ENCODE measurements around the gene TRIO.
A peak's percentile ranks its signal among the peaks of the same experiment; 100 is the strongest.

TRIO gene

DNA sequence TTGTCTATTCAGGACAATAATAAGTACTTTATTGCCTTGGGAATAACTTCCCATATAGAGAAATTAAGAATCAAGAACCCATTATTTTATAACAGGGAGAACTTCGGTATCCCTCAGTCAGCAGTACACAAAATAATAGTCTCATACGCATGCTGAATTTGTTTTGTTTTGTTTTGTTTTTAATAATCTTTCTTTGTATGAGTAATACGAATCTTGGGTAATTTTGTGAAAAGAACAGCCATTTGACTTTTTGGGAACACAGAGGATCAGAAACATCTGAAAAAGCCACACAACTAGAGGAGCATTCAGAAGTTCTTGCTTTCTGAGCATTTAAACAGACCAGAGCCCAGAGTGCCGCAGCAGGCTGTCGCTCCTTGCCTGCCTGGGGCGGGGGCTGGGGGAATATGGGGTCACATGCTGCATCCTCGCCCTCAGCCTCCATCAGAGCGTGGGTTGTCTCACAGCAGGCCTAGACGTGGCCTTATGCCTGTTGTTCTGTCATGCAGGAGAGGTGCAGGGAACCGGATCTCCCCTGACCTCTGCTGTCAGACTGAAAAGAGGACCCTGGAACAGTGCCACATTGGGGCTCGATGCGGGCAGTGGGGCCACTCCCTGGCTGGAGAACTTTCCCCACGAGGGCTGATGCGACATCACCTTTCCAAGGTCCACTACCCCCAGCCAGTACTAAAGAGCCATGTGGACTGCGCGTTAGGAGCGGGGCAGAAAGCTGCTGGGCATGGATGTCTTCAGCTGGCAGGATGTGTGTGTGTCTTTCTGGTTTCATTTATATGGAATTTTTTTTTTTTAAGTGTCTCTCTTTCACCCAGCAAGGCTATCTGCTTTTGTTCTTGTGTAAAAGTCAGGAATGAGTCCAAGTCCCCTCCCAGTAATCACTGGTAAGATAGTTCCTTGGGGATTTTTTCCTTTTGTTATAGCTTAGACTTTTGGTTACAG is 305.1 kb downstream of the TRIO start:
- no peak for DNase-seq

DNA sequence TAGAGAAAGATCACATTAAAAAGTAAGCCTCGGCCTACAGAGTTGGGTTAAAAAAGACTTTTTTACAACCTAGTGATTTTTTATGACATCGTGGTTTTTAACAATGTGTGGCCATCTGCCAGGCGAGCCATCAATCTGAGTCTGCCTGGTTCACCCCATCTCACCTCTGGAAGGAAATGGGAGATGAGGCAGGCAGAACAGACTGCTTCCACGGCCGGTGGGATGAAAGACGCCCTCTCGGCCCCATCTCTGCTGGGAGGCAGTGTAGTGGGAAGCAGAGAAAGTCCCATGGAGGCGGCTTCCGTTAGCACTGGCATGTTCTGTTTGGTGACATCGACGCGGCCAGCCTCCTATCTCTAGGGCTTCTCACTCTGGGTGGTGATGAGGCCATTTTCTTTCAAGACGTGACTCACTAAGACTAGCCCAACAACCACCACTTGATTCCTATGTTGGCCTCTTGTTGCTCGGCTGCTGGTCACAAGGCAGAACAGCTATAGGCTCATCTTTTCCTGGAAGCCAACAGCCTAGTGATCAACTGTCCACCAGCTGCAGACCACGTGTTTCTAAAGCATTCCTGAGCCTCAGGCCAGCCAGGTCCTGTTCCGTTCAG is 306.0 kb downstream of the TRIO start:
- DNase-seq, result no peak

DNA sequence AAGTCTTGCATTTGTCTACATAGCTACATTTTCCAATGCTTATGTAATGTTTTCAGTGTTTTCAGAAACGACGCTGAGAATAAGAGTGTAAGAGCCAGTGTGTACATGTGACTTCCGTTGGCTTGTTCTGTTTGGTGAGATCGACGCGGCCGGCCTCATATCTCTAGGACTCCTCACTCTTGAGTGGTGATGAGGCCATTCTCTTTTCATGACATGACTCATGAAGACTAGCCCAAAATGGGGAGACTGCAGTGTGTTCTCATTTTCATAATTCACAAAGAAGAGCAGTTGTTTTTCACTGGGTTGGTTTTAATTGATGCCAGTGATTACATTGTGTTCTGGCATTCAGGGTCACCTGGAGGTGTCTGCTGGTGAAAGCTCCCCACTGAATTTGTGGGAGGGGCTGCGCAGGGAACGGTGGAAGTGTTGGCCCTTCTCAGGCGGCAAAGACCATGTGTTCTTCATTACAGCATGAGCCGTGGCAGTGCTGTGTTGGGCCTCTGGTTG is 306.9 kb downstream of the TRIO start:
- DNase-seq, result no peak

DNA sequence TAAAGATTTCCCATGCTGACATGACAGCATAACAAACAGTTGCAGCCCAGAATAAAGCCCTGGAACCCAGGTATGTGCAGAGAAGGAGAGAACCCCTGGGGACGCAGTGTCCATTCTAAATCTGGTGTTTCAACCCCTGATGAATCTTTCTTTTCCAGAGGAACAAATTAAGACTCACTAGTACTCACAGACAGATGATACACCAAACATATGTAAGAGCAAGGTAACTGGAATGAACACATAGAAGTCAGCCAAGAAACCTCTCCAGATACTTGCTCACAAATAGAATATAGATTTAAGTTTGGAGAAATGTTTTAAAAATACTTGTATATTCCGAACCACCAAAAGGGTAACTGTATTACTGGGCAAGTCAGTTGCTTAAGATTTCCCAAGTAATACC is 307.6 kb downstream of the TRIO start:
- DNase-seq, result no peak

DNA sequence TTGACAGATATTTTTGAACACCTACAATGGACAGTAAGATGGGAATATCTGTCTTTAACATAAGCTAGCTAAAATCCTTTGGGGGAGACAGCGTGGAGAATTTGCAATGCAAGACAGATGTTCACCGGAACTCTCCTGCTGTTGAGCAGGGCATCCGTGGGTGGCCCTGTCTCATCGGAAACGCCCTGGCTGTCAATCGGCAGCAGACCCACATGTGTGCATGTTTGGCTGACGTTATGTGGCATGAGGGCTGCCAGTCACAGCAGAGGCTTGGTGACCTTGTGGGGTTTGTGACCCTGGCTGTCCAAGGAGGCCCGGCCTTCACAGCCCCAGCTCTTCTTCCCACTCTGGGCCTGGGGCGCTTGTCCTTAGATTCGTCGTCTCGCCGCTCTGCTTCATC is 308.7 kb downstream of the TRIO start:
- no peak for DNase-seq

DNA sequence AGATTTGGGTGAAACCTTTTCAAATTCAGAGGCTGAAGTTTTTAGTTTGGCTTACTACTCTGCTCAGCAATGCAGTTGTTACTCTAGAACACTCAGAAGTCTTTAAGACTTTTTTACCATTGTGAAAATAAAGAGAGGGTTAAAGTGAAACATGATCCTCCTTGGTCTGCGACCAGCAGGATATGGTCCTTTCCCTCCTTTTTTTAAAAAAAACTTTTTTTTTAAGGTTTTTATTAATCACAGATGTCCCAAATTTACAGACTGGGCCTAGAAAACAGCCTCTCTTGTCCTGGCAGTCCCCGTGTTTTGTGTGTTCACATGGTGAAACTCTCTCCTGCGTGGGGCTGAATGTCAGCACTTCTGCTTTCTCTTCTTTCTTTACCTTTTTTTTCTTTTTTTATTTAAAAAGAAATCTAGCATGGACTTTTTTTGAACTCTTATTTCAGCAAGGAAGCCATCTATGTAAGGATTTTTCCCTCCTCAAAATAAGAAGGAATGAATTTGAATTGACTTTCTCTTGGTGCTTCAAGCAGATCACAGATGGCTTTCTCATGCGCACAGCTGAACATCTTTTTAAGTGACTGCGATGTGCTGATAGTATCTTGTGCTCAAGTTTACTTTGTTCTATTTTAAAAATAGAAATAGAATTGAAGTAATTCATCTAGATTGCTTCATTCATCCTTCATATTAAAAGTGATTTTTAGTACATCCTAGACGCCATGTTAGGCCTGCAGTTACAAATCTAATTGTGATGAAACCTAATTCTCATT is 309.7 kb downstream of the TRIO start:
- no peak for DNase-seq

DNA sequence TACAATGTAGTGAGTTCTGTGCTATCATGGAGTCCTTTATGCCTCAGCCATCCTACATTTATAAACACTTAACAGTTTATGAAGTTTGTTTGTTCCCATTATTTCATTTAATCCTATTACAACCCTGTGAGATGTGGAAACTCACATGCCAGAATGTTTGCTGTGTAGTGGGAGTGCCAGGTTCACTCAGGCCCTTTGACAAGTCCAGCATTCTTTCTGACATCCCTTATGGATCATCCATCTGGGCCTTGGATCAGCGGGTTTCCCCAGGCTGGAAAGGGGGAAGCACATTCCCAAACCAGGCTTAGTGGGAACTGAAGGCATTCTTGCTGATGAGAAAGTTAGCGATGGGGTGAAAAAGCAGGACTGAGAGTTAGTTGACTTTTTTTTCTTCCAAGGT is 310.3 kb downstream of the TRIO start:
- DNase-seq, result no peak

DNA sequence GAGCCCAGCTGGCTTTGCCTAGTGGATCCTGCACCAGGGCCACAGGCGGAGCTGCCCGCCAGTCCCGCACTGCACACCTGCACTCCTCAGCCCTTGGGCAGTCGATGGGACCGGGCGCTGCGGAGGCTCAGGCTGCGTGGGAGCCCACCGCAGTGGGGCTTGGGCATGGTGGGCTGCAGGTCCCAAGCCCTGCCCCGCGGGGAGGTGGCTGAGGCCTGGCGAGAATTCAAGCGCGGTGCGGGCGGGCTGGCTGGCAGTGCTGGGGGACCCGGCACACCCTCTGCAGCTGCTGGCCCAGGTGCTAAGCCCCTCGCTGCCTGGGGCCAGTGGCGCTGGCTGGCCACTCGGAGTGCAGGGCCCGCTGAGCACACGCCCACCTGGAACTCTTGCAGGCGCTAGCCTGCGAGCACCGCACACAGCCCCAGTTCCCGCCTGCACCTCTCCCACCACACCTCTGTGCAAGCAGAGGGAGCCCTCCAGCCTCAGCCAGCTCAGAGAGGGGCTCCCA is 312.7 kb downstream of the TRIO start:
- DNase-seq, result no peak

DNA sequence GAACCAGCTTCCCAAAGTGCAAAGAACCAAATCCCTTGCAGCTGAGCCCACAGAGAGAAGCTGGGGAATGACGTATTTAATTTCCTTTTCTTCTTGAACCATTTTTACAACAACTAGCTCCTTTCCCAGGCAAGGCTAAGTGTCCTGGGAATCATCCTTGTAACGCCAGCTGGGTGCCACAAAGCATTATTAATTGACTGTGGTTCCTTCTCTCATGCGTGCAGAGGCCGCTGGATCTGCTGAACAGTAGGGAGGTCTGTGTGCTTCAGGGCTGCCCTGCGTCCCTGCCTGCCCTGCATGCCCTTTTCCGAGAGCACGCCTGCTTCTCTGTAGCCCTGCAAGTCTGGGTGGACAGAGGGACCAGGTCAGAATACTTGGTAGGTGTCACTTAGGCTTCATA is 314.3 kb downstream of the TRIO start:
- DNase-seq, result no peak

DNA sequence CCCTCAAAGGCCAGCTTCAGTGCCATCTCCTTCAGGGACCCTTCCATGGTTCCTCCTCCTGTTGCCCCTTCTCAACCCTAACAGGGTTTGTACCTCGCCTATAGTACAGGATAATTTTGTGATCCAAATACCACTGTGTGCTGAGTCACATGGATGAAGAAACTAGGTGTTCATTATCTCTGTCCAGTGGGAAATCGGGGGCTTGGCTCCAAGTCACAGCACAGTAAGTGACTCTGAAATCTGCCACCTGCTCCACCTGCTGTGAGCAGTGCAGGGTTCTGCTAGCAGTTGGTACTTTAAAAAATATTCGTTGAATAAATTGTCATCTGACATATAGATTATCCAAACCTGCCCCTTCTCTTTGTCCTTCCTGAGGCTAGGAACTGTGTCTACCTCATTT is 315.3 kb downstream of the TRIO start:
- peak in 1 of 2 experiments; percentile 14 for DNase-seq

DNA sequence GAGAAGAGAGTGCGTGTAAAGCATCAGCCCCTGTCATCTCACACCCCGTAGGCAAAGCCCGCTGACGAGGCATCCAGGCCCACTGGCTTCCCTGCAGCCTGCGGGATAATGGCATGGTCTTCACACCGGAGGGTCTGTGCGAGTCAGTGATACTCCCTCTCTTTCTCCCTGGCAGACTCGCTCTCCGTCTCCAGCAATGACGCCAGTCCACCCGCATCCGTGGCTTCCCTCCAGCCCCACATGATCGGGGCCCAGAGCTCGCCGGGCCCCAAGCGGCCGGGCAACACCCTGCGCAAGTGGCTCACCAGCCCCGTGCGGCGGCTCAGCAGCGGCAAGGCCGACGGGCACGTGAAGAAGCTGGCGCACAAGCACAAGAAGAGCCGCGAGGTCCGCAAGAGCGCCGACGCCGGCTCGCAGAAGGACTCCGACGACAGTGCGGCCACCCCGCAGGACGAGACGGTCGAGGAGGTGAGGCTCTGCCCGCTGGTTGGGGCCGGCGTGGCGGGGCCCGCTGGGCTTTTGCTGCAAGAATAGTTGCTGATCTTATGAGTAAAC is 317.8 kb downstream of the TRIO start:
- DNase-seq, result no peak

DNA sequence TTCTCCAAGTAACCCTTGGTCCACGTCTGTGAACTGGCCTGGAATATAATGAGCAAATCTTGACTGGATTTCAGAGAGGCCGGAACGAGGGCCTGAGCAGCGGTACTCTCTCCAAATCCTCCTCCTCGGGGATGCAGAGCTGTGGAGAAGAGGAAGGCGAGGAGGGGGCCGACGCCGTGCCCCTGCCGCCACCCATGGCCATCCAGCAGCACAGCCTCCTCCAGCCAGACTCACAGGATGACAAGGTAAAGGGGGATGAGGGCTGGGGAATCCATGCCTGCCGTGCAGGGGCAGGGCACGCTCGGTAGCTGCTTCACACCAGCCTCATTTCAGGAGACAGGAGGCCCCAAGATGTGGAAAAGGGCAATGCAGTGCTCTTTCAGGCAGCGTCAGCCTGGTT is 319.5 kb downstream of the TRIO start:
- DNase-seq, result no peak

DNA sequence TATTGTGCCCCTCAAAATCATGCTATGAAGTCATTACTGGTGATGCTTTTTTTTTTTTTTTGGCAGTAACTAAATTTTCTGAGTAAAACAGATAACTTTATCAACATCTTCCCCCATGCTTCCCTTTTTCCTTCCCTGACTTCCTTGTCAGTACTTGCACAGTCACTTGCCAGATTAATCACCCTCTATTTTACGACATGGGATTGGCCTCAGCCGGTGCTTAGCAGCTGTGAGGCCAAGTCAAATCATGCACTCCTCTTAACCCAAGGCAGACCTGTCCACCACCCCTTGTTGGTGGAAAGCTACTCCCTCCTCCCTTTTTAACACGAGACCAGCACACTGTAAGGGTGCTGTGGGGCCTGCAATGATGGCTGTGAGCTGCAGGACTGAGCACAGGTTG is 320.5 kb downstream of the TRIO start:
- no peak for DNase-seq

DNA sequence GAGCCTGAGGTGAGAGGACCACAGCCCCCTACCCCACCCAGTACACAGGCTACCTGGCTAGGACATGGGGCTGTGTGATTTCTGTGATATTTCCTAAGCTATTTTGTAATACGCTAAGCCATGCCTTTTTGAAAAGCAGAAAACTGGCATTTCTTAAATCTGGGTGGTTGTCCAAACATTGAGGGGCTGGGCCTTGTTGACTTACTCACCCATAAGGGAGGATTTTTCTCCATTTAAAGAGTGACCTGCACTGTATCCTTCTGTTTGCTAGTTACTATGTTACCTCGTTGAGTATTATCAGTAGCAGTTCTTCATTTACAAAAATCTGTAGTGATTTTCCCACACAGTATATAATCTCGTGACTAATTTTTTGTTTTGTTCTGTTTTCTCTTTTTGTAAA is 321.0 kb downstream of the TRIO start:
- DNase-seq, result no peak

DNA sequence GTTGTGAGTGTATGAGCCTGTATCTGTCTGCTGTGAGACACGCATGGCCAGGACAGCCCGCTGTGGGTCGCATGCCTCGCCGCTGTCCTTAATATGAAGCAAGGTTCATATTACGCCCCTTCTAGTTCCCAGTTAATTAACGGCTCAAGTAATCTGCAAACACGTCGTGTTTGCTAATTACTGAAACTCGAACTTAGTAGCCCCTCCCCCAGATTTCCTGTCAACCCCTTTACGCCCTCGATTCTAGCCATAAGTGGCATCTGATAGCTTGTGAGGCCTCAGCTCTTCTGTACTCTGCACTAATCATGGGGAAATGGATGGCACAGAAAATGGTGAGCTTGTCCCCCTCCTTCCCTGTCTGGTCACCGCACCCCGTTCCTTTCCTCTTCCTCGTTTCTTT is 321.5 kb downstream of the TRIO start:
- DNase-seq, result no peak

DNA sequence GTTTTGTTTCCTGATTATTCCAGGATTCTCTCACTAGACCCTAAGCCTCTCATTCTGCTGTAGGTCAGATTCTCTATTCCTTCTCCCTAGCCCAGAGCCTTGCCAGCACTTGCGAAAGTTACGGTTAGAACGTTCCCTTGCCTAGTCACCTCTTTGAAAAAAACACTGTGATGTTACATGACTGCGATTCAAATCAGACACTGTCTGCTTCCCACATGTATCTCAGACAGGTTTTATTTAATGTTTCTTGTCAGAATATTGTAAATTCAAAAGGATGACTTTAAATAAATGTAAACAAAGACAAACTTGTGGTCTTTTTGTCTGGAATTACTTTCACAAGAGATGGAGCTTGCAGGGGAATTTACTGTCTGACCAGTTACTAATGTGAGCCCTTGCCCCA is 322.0 kb downstream of the TRIO start:
- DNase-seq, result no peak

DNA sequence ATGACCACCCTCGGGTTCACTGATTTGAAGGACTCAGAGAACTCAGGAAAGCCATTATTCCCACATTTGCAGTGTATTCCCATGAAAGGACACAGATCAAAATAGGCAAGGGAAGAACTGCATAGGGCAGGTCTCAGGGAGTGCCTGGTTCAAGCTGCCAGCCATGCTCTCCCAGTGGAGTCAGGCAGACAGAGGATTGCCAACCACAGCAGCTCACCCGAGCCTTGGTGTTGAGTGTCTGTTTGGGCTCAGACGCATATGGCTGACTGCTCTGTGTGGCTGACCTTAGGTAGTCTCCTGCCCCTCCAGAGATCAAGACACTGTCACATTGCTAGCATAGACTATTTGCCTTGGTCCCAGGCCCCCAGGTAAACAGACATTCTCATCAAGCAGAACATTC is 322.6 kb downstream of the TRIO start:
- DNase-seq, result no peak

DNA sequence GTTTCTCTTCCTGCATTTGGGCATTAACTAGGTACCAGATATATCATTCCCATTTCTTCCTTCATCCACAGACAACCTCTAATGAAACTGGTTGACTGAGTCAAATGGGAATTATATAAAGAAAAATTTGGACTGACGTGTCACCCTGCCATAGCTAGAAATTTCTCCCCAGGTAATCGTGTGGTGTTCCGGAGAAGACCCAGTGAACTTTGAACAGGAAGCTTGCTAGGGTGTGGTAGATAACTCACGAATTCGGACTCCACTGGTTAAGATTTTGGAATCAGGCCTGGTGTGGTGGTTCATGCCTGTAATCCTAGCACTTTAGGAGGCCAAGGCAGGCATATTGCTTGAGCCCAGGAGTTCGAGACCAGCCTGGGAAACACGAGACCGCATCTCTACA is 324.1 kb downstream of the TRIO start:
- DNase-seq, result no peak

DNA sequence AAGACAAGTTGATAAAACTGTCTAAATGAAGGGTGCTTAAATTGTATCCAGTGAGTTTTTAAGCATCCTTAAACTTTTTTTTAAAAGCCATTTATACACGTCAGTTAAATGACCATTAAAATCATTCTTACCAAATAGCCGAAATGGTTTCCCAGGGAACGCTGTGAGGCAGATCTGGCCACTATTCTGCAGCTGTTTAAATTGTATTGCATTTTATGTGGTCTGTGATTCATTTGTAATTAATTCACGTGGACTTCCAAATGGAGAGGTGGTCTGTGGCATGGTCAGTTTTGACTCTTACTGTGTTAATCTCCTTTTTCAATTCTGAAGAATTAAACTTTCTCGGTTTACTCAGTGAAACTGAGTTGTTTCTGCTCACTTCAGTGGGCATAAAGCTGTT is 324.7 kb downstream of the TRIO start:
- no peak for DNase-seq

DNA sequence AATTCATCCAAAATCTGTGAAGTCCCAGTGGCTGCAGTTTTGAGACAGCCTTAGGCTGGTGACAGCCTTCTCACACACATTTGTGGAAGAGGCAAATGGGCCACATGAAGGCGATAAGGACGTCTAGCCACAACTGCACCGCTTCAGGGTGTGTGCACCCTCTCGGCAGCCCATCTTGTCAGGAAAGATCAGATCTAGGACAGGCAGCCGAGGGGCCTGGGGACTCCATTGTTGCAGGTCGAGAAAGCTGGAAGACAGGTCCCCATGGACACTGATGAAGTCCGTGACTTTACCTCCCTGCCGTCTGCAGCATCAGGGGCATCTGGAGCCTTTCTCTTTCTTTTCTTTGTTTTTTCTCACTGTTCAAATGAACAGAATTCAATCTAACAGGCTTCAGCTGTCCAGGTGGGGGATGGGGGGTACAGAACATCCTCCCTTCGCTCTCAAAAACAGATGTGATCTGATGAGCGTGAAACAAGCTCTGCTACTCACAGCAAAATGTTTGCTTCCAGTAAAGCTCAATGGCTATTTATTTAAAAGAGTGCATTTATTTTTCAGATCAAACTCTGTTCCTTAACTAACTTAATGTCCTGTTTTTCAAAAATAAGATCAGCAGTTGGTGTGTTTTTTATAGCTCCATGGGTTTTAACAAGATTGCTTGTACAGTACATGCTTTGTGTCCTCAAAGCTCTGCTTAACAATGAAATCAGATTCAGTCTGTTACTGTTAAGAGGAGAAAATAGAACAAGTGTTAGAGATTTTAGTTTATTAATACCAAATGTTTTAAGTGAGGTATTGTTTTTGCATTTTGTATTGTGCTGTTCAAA is 326.6 kb downstream of the TRIO start:
- no peak for DNase-seq

DNA sequence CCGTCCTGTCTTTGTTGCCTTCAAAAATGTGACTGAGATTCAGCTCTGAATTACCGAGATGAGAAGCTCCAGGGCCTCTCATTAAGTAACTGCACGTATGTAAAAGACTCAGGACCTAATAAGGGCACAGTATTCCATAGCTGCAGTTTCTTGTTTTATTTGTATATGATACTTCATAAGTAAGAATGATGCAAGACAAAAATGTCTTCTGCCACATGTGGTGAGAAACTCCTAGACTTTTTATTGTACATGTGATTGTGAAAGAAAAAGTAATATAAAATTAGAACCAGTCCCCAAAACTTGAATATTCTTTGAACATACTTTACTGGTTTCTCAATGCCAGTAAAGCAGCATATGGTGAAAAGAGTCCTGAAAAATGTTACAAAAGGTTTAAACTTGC is 328.4 kb downstream of the TRIO start:
- no peak for DNase-seq

DNA sequence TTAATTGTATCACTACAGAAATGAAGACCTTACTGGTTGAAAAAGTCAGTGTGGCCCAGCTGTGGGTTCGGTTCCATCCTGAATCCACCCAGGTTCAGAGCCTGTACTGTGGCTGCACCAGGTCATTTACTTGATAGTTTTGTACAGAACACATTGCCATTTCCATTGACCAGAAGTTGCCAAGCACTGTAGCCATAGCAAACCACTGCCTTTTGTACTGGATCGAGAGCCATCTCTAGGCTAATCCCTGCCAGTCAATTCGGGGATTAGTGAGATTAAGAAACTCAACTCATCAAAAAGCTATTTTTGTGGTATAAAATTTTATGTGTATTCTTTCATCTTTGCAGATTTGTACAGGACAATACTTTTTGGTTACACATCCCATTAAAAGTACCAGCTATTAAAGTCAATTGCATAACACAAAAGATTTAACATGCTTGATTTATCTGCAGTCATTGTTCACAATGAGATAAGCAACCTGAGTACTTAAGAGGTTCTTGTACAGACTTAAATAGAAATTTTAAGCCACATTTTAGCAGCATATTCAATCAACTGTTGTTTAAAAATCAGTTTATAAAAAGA is 329.9 kb downstream of the TRIO start:
- DNase-seq, result no peak

Data from cerebellar nuclear complex (tissue), 1 donor.